Mucosa of descending colon (tissue), 3 donors: ENCODE measurements around the gene KCNQ4. TPM values are rescaled to one million over a fixed set of nuclear protein-coding genes. Genes with fewer than 3 reads are reported as not detected.

Experiments used
- ATAC-seq: fragments of 200-7000 bp; cut with Tn5 transposase; one replicate; pipeline ENCODE4 v1.9.1; 2020; ENCODE audit warnings: mild to moderate bottlenecking, moderate library complexity
- DNase-seq, 3 donors: peaks; one replicate each; pipeline ENCODE4 v3.0.0-alpha.2; 2020
- H3K36me3 ChIP-seq: fragments of 200-600 bp; one replicate; pipeline ENCODE4 v1.8.0; 2021; ENCODE audit warnings: low read depth, mild to moderate bottlenecking
- H3K4me1 ChIP-seq: fragments of 200-600 bp; one replicate; pipeline ENCODE4 v1.8.0; 2021; ENCODE audit warnings: low read depth, mild to moderate bottlenecking
- H3K4me3 ChIP-seq: fragments of 200-600 bp; one replicate; pipeline ENCODE4 v1.8.0; 2021; ENCODE audit warnings: mild to moderate bottlenecking
- H3K9me3 ChIP-seq: fragments of 200-600 bp; one replicate; pipeline ENCODE4 v1.8.0; 2021; ENCODE audit warnings: mild to moderate bottlenecking
- intact Hi-C, 2 donors: fragments of 100-400 bp; cut with DNase I in 1 of 2; cut with micrococcal nuclease in 1 of 2; formaldehyde crosslinking; loops; one replicate each; pipeline versions ENCODE4 v1.11.0 to v1.11.1; 2022; cut with DNase I, micrococcal nuclease
- total RNA-seq, 3 donors: library from RNA; stranded (reverse); fragmentation: NEBNext Ultra II Directional in 2 of 3; extraction: Animal tissue kit (Norgen Biotek cat#: 25700) in 2 of 3; gene quantifications; one replicate each; pipeline versions ENCODE4 v1.2.1 to v1.2.4, GENCODE V29; 2021 to 2023
- TF ChIP-seq, protein P1 (sequence below): fragments of 200-600 bp; IDR thresholded peaks from one replicate; pipeline ENCODE4 v1.8.0; 2022; ENCODE audit warnings: antibody characterized with exemption, mild to moderate bottlenecking
- donor health status: DM: no; HTN: no; CAD: no; lungs with moderate emphysema.
- donor health status: DM: no; HTN: no; CAD: no.
- donor health status: DM: no; HTN: yes; CAD: no.

Gene KCNQ4
- total RNA-seq, 3 donors from 2014 or later = 1.3 to 13.0 (median 2.3) TPM

DNA sequence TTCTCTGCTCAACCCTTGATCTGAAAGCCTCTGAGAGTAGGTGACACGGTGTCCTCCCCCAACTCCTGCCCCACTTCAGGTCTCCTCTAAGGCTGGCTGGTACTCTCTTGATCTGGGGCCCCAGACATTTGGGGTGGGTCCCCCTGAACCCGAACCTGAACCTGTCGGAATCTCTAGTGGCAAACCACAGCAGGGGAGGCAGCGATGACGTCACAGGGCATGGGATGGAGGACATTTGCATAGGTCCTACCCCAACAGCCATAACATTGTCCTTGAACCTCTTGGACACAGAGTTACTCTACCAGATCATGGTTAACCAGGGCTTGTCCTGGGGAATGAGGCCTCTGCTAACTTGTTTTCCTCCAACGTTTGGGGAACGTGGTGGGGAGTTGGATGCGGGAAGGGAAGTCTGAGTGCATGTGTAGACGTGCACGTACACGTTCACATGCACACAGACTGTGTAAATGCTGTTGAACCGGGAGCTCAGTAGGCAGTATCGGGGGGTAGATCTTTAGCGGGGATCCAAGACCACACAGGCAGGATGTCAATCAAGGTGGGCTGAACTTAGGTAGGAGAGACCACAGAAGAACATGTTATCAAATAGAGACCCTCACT is 46.2 kb downstream of the KCNQ4 start:
- ATAC-seq (no peak), DNase-seq (no peak)
- intact Hi-C loops = no loop called here
- no peak overlapping the region for H3K4me3 ChIP-seq
- H3K36me3 ChIP-seq = no peaks in the 10 kb centered on the region
- no peaks in the 10 kb centered on the region for H3K9me3 ChIP-seq
- H3K4me1 ChIP-seq = no peaks in the 10 kb centered on the region
- TF ChIP-seq, protein P1, sequence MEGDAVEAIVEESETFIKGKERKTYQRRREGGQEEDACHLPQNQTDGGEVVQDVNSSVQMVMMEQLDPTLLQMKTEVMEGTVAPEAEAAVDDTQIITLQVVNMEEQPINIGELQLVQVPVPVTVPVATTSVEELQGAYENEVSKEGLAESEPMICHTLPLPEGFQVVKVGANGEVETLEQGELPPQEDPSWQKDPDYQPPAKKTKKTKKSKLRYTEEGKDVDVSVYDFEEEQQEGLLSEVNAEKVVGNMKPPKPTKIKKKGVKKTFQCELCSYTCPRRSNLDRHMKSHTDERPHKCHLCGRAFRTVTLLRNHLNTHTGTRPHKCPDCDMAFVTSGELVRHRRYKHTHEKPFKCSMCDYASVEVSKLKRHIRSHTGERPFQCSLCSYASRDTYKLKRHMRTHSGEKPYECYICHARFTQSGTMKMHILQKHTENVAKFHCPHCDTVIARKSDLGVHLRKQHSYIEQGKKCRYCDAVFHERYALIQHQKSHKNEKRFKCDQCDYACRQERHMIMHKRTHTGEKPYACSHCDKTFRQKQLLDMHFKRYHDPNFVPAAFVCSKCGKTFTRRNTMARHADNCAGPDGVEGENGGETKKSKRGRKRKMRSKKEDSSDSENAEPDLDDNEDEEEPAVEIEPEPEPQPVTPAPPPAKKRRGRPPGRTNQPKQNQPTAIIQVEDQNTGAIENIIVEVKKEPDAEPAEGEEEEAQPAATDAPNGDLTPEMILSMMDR = no peak

DNA sequence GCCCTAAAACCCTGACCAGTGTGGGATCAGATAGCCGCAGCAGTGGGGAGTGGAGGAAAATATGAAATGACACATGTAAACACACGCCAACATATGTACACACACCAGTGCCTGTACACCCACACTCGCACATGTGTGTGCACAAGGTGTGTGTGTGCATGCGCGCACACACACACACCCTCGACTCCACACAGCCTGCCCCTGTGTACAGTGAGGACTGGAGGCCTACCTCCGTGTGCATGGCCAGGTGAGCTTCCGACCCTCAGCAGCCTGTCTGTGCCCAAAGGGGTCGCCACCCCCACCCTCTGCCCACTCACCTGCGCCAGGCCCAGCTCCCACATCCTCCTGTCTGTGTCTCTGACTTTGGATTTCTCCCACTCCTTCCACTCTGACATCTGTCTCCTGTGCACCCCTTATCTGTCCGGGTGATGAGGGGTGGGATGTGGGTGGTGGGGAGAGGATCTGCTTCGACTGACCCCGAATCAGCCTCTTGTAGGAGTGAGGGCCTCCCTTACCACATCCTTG is 46.9 kb downstream of the KCNQ4 start:
- Histone ChIP-seq H3K9me3 (no peaks in the 10 kb centered on the region), H3K4me3 (no peak overlapping the region), H3K4me1 (no peaks in the 10 kb centered on the region), H3K36me3 (no peaks in the 10 kb centered on the region)
- intact Hi-C loops = no loop called here
- no peak for ATAC-seq
- DNase-seq = no peak
- TF ChIP-seq, protein P1 = no peak

GRCh38 chr1:40831001-40831732 is 47.6 kb downstream of the KCNQ4 start:
- no peaks in the 10 kb centered on the region for H3K36me3 ChIP-seq
- ATAC-seq (no peak), DNase-seq (no peak)
- H3K9me3 ChIP-seq = no peaks in the 10 kb centered on the region
- no peak overlapping the region for H3K4me3 ChIP-seq
- intact Hi-C loops = no loop called here
- TF ChIP-seq, protein P1 = no peak
- no peaks in the 10 kb centered on the region for H3K4me1 ChIP-seq

DNA sequence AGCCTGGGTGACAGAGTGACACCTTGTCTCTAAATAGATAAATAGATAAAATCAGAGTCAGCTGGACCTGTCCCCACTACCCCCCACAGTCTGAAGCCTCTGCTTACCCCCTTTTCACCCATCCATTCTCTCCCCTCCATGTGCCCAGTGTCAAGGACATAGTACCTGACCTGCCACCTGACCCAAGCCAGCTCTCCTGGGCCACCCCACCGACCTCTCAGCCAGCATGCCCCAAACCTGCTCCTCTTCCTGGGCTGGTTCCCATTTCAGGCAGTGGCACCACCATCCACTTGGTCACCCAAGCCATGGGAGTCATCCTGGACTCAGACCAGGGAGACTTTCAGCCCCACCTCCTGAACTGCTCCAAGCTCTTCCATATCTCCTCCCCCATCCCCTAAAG is 50.4 kb downstream of the KCNQ4 start:
- TF ChIP-seq, protein P1 = no peak
- H3K4me1 ChIP-seq = no peaks in the 10 kb centered on the region
- H3K36me3 ChIP-seq = no peaks in the 10 kb centered on the region
- H3K9me3 ChIP-seq = no peaks in the 10 kb centered on the region
- ATAC-seq (no peak), DNase-seq (no peak)
- no peak overlapping the region for H3K4me3 ChIP-seq
- intact Hi-C loops = no loop called here

DNA sequence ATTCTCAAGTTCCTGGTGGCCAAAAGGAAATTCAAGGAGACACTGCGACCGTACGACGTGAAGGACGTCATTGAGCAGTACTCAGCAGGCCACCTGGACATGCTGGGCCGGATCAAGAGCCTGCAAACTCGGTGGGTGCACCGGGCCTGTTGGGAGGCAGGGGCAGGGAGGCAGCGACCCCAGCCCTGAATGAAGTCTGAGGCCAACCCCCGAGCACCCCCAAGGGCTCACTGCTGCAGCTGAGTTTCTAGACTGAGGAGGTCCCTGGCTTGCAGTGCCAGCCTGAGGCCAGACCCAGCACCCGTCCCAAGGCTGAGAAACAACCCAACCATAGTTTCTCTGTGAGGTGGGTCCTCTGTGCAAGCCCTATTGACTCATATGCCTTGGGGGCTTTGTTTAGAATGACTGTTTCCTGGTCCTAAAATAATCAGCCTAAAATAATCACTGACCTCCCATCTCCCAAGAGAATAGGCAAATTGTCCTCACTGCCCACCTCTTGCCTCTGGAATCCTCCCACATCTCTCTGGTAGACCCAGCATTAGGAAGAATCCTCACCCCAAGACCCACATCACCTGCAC is 51.5 kb downstream of the KCNQ4 start:
- intact Hi-C loops = no loop called here
- Histone ChIP-seq H3K4me3 (no peak overlapping the region), H3K4me1 (no peaks in the 10 kb centered on the region), H3K9me3 (no peaks in the 10 kb centered on the region), H3K36me3 (no peaks in the 10 kb centered on the region)
- no peak for ATAC-seq
- TF ChIP-seq, protein P1 = no peak
- DNase-seq = no peak
